HUES48 (cell line): ENCODE data around the gene EXOSC2.

Experiments used
- H3K27ac ChIP-seq: one replicate; pipeline ENCODE4 v1.7.0; 2013; ENCODE audit warnings: low read depth, low read length, inconsistent platforms
- H3K27me3 ChIP-seq: 2 replicates; pipeline ENCODE4 v1.6.1; 2013; ENCODE audit warnings: mild to moderate bottlenecking, low read length; ENCODE audit not compliant: control insufficient read depth, insufficient read depth
- H3K36me3 ChIP-seq: 2 replicates; pipeline ENCODE4 v1.6.1; 2013; ENCODE audit warnings: low read length; ENCODE audit not compliant: control insufficient read depth, insufficient read depth
- H3K4me1 ChIP-seq: 2 replicates; pipeline ENCODE4 v1.6.1; 2013; ENCODE audit warnings: mild to moderate bottlenecking, low read length; ENCODE audit not compliant: control insufficient read depth, insufficient read depth
- H3K4me3 ChIP-seq: 2 replicates; pipeline ENCODE4 v1.5.1; 2013; ENCODE audit warnings: mild to moderate bottlenecking, low read depth, low read length
- H3K9ac ChIP-seq: 2 replicates; pipeline ENCODE4 v1.6.1; 2013; ENCODE audit warnings: mild to moderate bottlenecking, low read depth, low read length, moderate library complexity
- H3K9me3 ChIP-seq: 2 replicates; pipeline ENCODE4 v1.6.1; 2013; ENCODE audit warnings: low read length; ENCODE audit not compliant: control insufficient read depth, insufficient read depth

Gene EXOSC2

GRCh38 chr9:130751631-130752355 lies 58.2 kb downstream of the EXOSC2 start:
- Histone ChIP-seq H3K36me3 (no peaks in the 10 kb centered on the region), H3K27me3 (no peaks in the 10 kb centered on the region), H3K9me3 (no peaks in the 10 kb centered on the region), H3K4me1 (peaks cover 15% of the 10 kb centered on the region), H3K9ac (no peak overlapping the region), H3K4me3 (no peak overlapping the region), H3K27ac (no peak overlapping the region)
